ENCODE data around the gene NAV2. TPM values are rescaled to one million over a fixed set of nuclear protein-coding genes. Genes with fewer than 3 reads are reported as not detected.

The NAV2 gene
- total RNA-seq, 1 experiment from 2014 or later, result 46.3 TPM

- Histone ChIP-seq H3K27me3 (ENCODE audit: insufficient read depth, low read length) (no peaks in the 10 kb centered on the region), H3T11ph (ENCODE audit: low read length) (no peak overlapping the region), H2BK120ac (ENCODE audit: low read depth, low read length, poor library complexity, severe bottlenecking) (no peak overlapping the region), H3K4ac (ENCODE audit: low read depth, low read length) (no peak overlapping the region), H3K9ac (ENCODE audit: extremely low read depth, insufficient read length, low read length) (no peak overlapping the region), H3K14ac (ENCODE audit: insufficient read depth, low read length) (no peak overlapping the region), H2BK20ac (ENCODE audit: low read depth, low read length, poor library complexity, severe bottlenecking) (no peak overlapping the region), H4K5ac (ENCODE audit: insufficient read length, low read depth, low read length) (no peak overlapping the region), H3K27ac (ENCODE audit: insufficient read length, low read depth, low read length) (no peak overlapping the region), H3K79me1 (ENCODE audit: insufficient read depth, low read depth, low read length, poor library complexity, severe bottlenecking) (no peaks in the 10 kb centered on the region), H3K18ac (ENCODE audit: insufficient read length, low read depth, low read length) (no peak overlapping the region), H2BK12ac (ENCODE audit: insufficient read length, low read depth, low read length) (no peak overlapping the region), H3K56ac (ENCODE audit: insufficient read length, low read depth, low read length) (no peak overlapping the region), H2BK5ac (ENCODE audit: insufficient read length, low read length) (no peak overlapping the region), H2AFZ (ENCODE audit: low read length) (no peak overlapping the region), H4K91ac (ENCODE audit: insufficient read length, low read depth, low read length) (no peak overlapping the region), H3K9me3 (ENCODE audit: control insufficient read depth, low read depth, low read length) (no peaks in the 10 kb centered on the region), H2AK5ac (ENCODE audit: insufficient read length, low read length) (no peak overlapping the region), H4K8ac (replicated peaks; ENCODE audit: insufficient read length, low read depth, low read length) (no peak overlapping the region), H3K4me1 (ENCODE audit: insufficient read depth, low read length) (peaks cover 16% of the 10 kb centered on the region; the same call in 1 of the 2 replicates), H3K79me2 (ENCODE audit: insufficient read depth, low read length) (no peaks in the 10 kb centered on the region), H3K23me2 (ENCODE audit: insufficient read length, low read depth, low read length, poor library complexity, severe bottlenecking) (no peaks in the 10 kb centered on the region), H2BK15ac (ENCODE audit: low read depth, low read length) (no peak overlapping the region), H3K4me2 (ENCODE audit: insufficient read depth, insufficient read length, low read length) (no peak overlapping the region), H4K20me1 (ENCODE audit: control insufficient read depth, insufficient read depth, insufficient read length) (no peaks in the 10 kb centered on the region), H3K23ac (ENCODE audit: insufficient read length, low read depth, low read length) (no peak overlapping the region)
- DNase-seq, result no peak
- peaks cover 48 to 75% (median 66%) of the 10 kb centered on the region in 3 experiments; a peak in 6 of 7 replicates for H3K36me3 Mint-ChIP-seq (ENCODE audit: insufficient read depth in 1 of 3, low read depth in 3 of 3)
- WGBS (ENCODE audit: extremely low coverage, insufficient read length, low lambda C conversion rate), result no CpG with 5 or more reads among the region's 4 CpGs
- no peaks in the 10 kb centered on the region for H3K27me3 Mint-ChIP-seq (ENCODE audit: low read depth)
- no peaks in the 10 kb centered on the region for H3K9me3 Mint-ChIP-seq
- no peak overlapping the region for H3K4me3 Mint-ChIP-seq
- H3K4me1 Mint-ChIP-seq, result peaks cover 29 to 43% of the 10 kb centered on the region in 2 experiments
- no peak overlapping the region for H3K27ac Mint-ChIP-seq
- TF ChIP-seq CTCF (conservative IDR thresholded peaks at IDR 0.05), result no peak
These were observed 340.9 kb downstream of the NAV2 start for GRCh38 chr11:20053572-20053971.
